Measurements from ENCODE around the gene CYP2U1. TPM values are rescaled to one million over a fixed set of nuclear protein-coding genes. Genes with fewer than 3 reads are reported as not detected.

The CYP2U1 gene
- total RNA-seq, 2 experiments from 2014 or later: 5.6 to 11.8 TPM

- Histone ChIP-seq H3K36me3 (ENCODE audit: insufficient read depth, low read length) (no peaks in the 10 kb centered on the region), H3K79me2 (ENCODE audit: insufficient read depth, low read depth, low read length) (no peaks in the 10 kb centered on the region), H3K4me1 (ENCODE audit: insufficient read depth, low read length, poor library complexity, severe bottlenecking) (no peaks in the 10 kb centered on the region), H2AFZ (ENCODE audit: low read length) (no peak overlapping the region), H3K9me3 (ENCODE audit: low read length) (no peaks in the 10 kb centered on the region), H3K27ac (ENCODE audit: low read depth, low read length, poor library complexity, severe bottlenecking) (no peak overlapping the region), H3K9me2 (ENCODE audit: insufficient read depth, low read length) (no peaks in the 10 kb centered on the region), H4K20me1 (ENCODE audit: insufficient read depth, low read length) (no peaks in the 10 kb centered on the region), H3K4me2 (ENCODE audit: low read length) (no peak overlapping the region), H3K4me3 (ENCODE audit: low read depth, low read length, poor library complexity, severe bottlenecking) (no peak overlapping the region)
- no TSS peak for BruUV-seq (replicated peaks)
- intact Hi-C loops (cut with micrococcal nuclease; ENCODE audit: unreplicated experiment): no loop called here
- ChIA-PET POLR2A (interaction anchor here (0.6 to 1.4 kb wide), 3 partner anchors 24 to 1338 kb away, joined by 3 to 5 read pairs (median 3); no protein-coding TSS in a partner anchor), CTCF (ENCODE audit: unreplicated experiment) (no interaction called here)
- TF ChIP-seq EZH2phosphoT487 (IDR thresholded peaks at IDR 0.05; ENCODE audit: borderline replicate concordance, low read depth, low read length) (no peak), CTCF (conservative IDR thresholded peaks at IDR 0.05; ENCODE audit: low read length) (no peak)
- no peak for DNase-seq (ENCODE audit: low spot score)
Measured at GRCh38 chr4:107970063-107970798, 38.9 kb downstream of the CYP2U1 start.

GRCh38 chr4:107972605-107973004 lies 41.3 kb downstream of the CYP2U1 start:
- H3K9me3 ChIP-seq (ENCODE audit: low read length): 0 out of 2 replicates have a peak, but pooled peaks cover 6% of the 10 kb centered on the region
- no peak for DNase-seq (ENCODE audit: low spot score)
- ChIA-PET POLR2A (interaction anchor here (1.2 kb wide), 1 partner anchor 14 kb away, joined by 3 read pairs; no protein-coding TSS in a partner anchor), CTCF (ENCODE audit: unreplicated experiment) (no interaction called here)
- H3K4me1 ChIP-seq (ENCODE audit: insufficient read depth, low read length, poor library complexity, severe bottlenecking): no peaks in the 10 kb centered on the region
- H3K9me2 ChIP-seq (ENCODE audit: insufficient read depth, low read length): no peaks in the 10 kb centered on the region
- H3K4me3 ChIP-seq (ENCODE audit: low read depth, low read length, poor library complexity, severe bottlenecking): no peak overlapping the region
- BruUV-seq (replicated peaks): no TSS peak
- no peak overlapping the region for H3K27ac ChIP-seq (ENCODE audit: low read depth, low read length, poor library complexity, severe bottlenecking)
- H4K20me1 ChIP-seq (ENCODE audit: insufficient read depth, low read length): no peaks in the 10 kb centered on the region
- no peak overlapping the region for H3K4me2 ChIP-seq (ENCODE audit: low read length)
- H2AFZ ChIP-seq (ENCODE audit: low read length): no peak overlapping the region
- TF ChIP-seq EZH2phosphoT487 (IDR thresholded peaks at IDR 0.05; ENCODE audit: borderline replicate concordance, low read depth, low read length): no peak
- no peak for TF ChIP-seq CTCF (conservative IDR thresholded peaks at IDR 0.05; ENCODE audit: low read length)
- no peaks in the 10 kb centered on the region for H3K79me2 ChIP-seq (ENCODE audit: insufficient read depth, low read depth, low read length)
- no peaks in the 10 kb centered on the region for H3K36me3 ChIP-seq (ENCODE audit: insufficient read depth, low read length)
- intact Hi-C loops (cut with micrococcal nuclease; ENCODE audit: unreplicated experiment): no loop called here

GRCh38 chr4:107974523-107974922 lies 43.2 kb downstream of the CYP2U1 start:
- intact Hi-C loops (cut with micrococcal nuclease; ENCODE audit: unreplicated experiment): no loop called here
- Histone ChIP-seq H3K9me2 (ENCODE audit: insufficient read depth, low read length) (no peaks in the 10 kb centered on the region), H3K4me3 (ENCODE audit: low read depth, low read length, poor library complexity, severe bottlenecking) (no peak overlapping the region), H3K4me1 (ENCODE audit: insufficient read depth, low read length, poor library complexity, severe bottlenecking) (no peaks in the 10 kb centered on the region), H3K79me2 (ENCODE audit: insufficient read depth, low read depth, low read length) (no peaks in the 10 kb centered on the region), H3K27ac (ENCODE audit: low read depth, low read length, poor library complexity, severe bottlenecking) (no peak overlapping the region), H3K36me3 (ENCODE audit: insufficient read depth, low read length) (no peaks in the 10 kb centered on the region), H2AFZ (ENCODE audit: low read length) (no peak overlapping the region), H3K9me3 (ENCODE audit: low read length) (0 out of 2 replicates have a peak, but pooled peaks cover 6% of the 10 kb centered on the region), H4K20me1 (ENCODE audit: insufficient read depth, low read length) (no peaks in the 10 kb centered on the region), H3K4me2 (ENCODE audit: low read length) (no peak overlapping the region)
- CTCF ChIA-PET (ENCODE audit: unreplicated experiment): no interaction called here
- POLR2A ChIA-PET: no interaction called here
- BruUV-seq (replicated peaks): no TSS peak
- no peak for TF ChIP-seq CTCF (conservative IDR thresholded peaks at IDR 0.05; ENCODE audit: low read length)
- no peak for TF ChIP-seq EZH2phosphoT487 (IDR thresholded peaks at IDR 0.05; ENCODE audit: borderline replicate concordance, low read depth, low read length)
- no peak for DNase-seq (ENCODE audit: low spot score)

Measured in OCI-LY7 (cell line).